GM12874 (cell line): ENCODE results near the gene CRACR2A.

ENCODE experiments used
- CTCF ChIP-seq: IDR thresholded peaks from 2 replicates; pipeline ENCODE4 v1.5.1; 2011; ENCODE audit warnings: low read depth, mild to moderate bottlenecking, control low read depth, low read length, moderate library complexity; ENCODE audit not compliant: insufficient read depth

Gene CRACR2A

GRCh38 chr12:3607039-3607720 is 145.7 kb downstream of the CRACR2A start:
- TF ChIP-seq CTCF, result no peak

DNA sequence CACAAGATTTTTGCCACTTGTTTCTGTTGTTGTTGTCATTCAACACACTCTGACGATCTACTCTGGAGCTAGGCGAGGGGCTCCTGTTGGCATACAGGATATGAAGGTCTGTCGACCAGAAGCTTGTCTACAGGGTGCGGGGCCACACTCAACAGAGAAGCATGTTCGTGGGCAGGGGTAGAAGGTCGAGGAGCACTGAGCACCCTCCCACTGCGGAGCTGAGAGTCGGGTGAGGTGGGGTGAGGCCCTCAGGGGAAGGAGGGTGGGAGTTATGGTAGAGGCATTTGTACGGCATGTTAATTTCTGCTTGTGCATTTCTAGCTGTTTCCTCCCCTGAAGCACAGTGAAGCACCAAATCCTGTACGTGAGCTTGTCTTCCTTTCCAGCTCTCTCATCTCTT is 146.8 kb downstream of the CRACR2A start:
- TF ChIP-seq CTCF, result no peak

GRCh38 chr12:3605692-3606091 is 147.2 kb downstream of the CRACR2A start:
- no peak for TF ChIP-seq CTCF

- no peak for TF ChIP-seq CTCF
These were observed 147.9 kb downstream of the CRACR2A start for GRCh38 chr12:3604748-3605586.

DNA sequence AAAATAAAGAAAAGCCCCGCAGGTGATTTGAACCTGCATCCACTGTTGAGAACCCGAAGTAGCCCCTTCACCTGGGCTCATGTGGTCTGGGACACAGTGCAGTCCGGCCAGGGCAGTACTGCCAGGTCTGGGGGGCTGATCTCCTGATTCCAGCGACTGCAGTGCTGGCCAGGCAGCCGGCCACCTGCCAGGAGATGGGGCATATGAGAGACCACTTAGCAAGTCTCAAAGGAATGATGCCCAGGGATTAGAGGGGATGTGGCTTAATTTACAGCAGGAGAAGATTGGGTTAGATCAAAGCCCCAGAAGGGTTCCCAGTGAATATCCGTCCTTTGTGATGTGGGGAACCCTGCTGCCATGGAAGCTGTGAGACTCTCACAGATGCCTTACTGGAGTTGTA is 148.6 kb downstream of the CRACR2A start:
- no peak for TF ChIP-seq CTCF

GRCh38 chr12:3603576-3603975 is 149.3 kb downstream of the CRACR2A start:
- TF ChIP-seq CTCF, result no peak

GRCh38 chr12:3602488-3602887 is 150.4 kb downstream of the CRACR2A start:
- no peak for TF ChIP-seq CTCF
